GM18508 (cell line): ENCODE data around the gene NMBR.
"Not testable (repeated sequence)": the region's sequence is repeated elsewhere in the genome, so short reads cannot be mapped to it uniquely, and the experiment has no call there.

ENCODE experiments used
- ATAC-seq: cut with Tn5 transposase; IDR thresholded peaks from one replicate; pipeline ENCODE4 v1.9.1; 2021; ENCODE audit warnings: moderate number of reproducible peaks; ENCODE audit not compliant: insufficient read depth, unreplicated experiment

NMBR gene

GRCh38 chr6:142071981-142072380, 74.9 kb downstream of the NMBR start:
- ATAC-seq = no peak

GRCh38 chr6:142068416-142068815, 78.5 kb downstream of the NMBR start:
- no peak for ATAC-seq

- not testable (repeated sequence) for ATAC-seq
Observed at GRCh38 chr6:142062861-142063260, 84.1 kb downstream of the NMBR start.

GRCh38 chr6:142058551-142059290, 88.2 kb downstream of the NMBR start:
- no peak for ATAC-seq

GRCh38 chr6:142055219-142055618, 91.7 kb downstream of the NMBR start:
- ATAC-seq = peak; percentile 93

GRCh38 chr6:142051404-142051803, 95.5 kb downstream of the NMBR start:
- ATAC-seq = no peak

- ATAC-seq = no peak
Observed at GRCh38 chr6:142048593-142048980, 98.3 kb downstream of the NMBR start.

GRCh38 chr6:142047934-142048592, 98.9 kb downstream of the NMBR start:
- ATAC-seq = no peak

GRCh38 chr6:142045380-142046278, 101.3 kb downstream of the NMBR start:
- no peak for ATAC-seq

GRCh38 chr6:142035890-142036289, 111.0 kb downstream of the NMBR start:
- ATAC-seq = no peak

GRCh38 chr6:142031035-142031434, 115.9 kb downstream of the NMBR start:
- ATAC-seq = no peak

- ATAC-seq = no peak
Observed at GRCh38 chr6:142030115-142030619, 116.8 kb downstream of the NMBR start.

GRCh38 chr6:142028527-142028926, 118.4 kb downstream of the NMBR start:
- ATAC-seq = no peak

- ATAC-seq = not testable (repeated sequence)
Observed at GRCh38 chr6:142027804-142028203, 119.1 kb downstream of the NMBR start.

GRCh38 chr6:142027074-142027473, 119.8 kb downstream of the NMBR start:
- no peak for ATAC-seq

GRCh38 chr6:142026471-142026870, 120.5 kb downstream of the NMBR start:
- ATAC-seq = no peak
